Activated T-helper 9 cell treated with anti-CD3 and anti-CD28 coated beads, Interleukin-2, amount 50 U/mL, for 16 hours (primary cell): ENCODE data around the gene TXNDC17.
A peak's percentile ranks its signal among the peaks of the same experiment; 100 is the strongest.
"Not testable (repeated sequence)": the region's sequence is repeated elsewhere in the genome, so short reads cannot be mapped to it uniquely, and the experiment has no call there.

Experiments used
- DNase-seq: peaks from one replicate; pipeline ENCODE4 v3.0.0-alpha.2; 2020; ENCODE audit warnings: low read depth

The TXNDC17 gene

GRCh38 chr17:6637458-6637840 is 3.4 kb upstream of the TXNDC17 start:
- DNase-seq, result no peak

- no peak for DNase-seq
Measured at GRCh38 chr17:6638046-6638908, 2.6 kb upstream of the TXNDC17 start.

DNA sequence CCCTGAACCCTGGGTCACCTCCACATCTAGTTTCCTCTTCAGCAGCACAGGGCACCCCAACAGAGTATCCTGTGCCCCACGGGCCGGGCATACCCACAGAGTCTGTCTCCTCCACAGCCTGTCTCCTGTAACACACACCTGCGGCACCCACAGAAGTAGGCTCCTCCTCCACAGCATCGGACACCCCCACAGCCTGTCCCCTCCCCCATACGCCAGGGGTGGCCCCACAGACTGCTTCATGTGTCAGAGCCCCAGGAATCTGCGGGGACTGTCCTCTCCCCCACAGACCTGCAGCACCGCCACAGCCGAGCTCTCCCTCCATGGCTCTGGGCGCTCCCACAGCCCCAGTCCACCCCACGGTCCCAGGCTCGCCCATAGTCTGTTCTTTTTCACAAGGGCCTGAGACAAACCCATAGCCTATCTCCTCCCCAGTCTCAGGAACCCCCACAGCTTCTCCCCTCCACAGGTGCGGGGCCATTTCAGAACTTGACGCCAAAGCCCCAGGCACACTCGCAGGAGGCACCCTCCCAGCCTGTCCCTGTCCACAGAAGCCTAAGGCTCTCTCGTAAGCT is 1.8 kb upstream of the TXNDC17 start:
- no peak for DNase-seq

- DNase-seq, result no peak
Measured at GRCh38 chr17:6639586-6640535, 999 bp upstream of the TXNDC17 start.

DNA sequence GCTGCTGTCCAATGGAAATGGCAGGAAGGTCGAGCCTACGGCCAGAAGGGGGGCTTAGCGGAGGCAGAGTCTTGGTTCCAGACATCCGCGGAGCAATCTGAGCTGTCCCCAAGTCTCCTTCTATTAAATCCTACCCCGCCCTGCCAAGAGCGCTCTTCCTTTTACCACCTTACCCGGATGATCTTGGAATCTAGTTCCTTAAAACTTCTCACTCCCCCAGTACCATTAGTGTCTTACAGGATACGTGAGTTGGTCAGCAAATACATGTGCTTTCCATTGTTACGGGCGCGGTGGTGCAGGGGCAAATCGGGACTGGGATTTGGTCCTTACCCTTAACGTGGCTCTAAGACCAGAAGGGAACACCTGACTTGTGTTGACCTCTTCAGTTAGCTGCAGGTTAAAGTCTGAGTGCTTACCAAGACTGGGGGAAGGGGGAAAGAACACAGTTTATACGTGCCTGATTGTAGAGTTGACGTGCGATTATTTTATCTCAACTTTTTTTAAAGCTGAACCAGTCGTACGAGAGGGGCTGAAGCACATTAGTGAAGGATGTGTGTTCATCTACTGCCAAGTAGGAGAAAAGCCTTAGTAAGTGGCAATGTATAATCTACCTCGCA is 495 bp downstream of the TXNDC17 start:
- DNase-seq, result no peak

DNA sequence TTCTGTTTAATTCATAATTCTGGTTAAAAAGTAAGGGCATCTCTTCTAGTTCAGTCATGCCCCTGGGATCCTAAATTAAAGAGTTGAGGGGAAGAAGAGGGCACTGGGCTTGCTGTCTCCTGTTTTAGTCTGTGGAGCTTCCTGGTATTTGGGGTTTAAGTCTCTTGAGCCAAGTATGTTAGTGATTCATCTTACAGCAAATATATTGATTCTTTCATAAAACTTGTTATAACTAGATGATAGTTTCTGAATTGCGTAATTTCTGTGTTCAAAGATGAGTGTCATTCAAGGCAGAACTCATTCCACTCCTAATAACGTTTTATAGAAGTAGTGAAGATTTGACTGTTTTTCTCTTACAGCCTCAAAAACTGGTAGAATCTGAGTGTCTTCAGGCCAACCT is 1.7 kb downstream of the TXNDC17 start:
- no peak for DNase-seq

DNA sequence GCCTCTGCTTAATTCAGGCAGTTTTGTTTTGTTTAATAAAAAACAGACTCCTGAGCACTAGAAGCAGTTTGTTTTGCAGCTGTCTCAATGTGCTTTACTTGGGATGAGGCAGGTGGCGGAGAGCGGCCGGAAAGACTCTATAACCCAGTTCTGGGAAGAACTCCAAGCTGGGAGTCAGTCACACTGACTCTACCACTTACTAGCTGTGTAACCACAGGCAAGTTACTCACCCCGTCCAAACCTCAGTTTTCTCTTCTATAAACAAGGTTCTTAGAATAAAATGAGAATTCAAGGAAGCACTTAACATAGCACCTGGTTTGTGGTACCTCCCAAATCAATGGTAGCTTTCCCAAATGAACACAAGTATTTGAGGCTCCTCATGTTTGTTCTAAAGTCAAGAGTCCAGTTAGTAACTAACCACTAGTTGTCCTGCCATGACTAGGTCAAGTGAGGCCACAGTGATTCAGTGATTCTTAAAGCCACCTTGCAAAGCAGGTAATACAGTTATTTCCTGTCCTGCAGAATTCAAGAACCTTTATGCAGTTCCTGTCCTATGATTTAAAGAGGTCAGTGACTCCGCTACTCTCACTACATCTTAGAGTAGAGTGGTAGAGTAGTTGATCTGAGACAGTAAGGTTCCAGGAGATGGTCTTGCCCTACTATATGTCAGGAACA is 2.7 kb downstream of the TXNDC17 start:
- no peak for DNase-seq

GRCh38 chr17:6648181-6648580 is 7.3 kb downstream of the TXNDC17 start:
- no peak for DNase-seq

DNA sequence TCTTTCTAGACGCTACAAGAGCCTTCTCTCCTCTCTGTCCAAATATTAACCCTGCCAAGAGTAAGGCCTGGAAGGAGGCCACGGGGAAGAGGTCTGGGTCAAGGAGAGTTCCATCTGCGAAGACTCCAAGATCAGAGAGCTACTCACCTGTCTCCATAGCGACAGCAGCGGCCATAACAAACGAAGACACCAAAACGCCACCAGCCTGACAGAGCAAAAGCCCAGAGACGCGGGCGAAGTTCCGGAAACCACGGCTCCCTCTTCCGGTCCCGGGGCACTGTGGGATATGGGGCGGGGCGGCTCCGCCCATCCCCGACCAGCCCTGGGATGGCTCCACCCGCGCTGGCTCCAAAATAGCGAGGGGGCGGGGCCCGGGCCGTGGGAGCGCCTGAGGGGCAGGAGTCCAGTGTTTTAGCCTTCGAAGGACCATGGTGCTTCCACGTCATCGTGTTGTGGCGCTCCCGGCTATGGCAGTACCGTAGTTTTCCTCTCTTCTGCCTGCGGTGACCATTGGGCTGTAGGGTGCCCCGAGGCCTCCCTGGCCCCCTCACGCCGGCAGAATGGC is 10.6 kb downstream of the TXNDC17 start, which contains the start of the genes C17orf100 and MED31:
C17orf100 (plus strand) TSS at position 409 of the 565 bp plus-strand sequence; CDS start at position 561, 152 bp downstream.
MED31 (minus strand) TSS at position 252 of the 565 bp plus-strand sequence; CDS start at position 175, 77 bp downstream.
- peak; percentile 92 for DNase-seq

DNA sequence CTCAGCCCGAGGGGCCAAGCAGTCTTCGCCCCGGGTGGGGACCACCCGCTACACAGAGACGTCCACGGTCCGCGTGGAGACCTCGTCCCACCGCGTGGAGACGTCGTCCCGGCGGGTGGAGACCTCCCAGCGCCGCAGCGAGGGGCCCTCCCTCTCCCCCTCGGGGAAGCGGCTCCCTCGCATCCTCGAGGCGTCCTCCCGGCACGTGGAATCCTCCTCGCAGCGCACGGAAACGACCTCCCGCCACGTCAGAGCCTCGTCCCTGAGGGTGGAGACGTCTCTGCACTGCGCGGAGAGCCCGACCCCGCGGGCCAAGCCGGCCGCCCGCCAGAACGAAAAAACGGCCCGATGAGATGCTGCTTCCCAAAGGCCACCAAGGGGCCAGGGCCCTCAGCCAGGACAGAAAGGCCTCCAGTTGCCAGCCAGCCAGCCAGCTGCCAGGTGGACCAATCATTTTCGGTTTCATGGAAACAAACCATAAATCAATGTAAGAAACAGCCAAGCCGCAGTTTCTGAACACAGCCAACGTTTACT is 11.1 kb downstream of the TXNDC17 start:
- no peak for DNase-seq

GRCh38 chr17:6654841-6655731 is 14.2 kb downstream of the TXNDC17 start:
- no peak for DNase-seq

DNA sequence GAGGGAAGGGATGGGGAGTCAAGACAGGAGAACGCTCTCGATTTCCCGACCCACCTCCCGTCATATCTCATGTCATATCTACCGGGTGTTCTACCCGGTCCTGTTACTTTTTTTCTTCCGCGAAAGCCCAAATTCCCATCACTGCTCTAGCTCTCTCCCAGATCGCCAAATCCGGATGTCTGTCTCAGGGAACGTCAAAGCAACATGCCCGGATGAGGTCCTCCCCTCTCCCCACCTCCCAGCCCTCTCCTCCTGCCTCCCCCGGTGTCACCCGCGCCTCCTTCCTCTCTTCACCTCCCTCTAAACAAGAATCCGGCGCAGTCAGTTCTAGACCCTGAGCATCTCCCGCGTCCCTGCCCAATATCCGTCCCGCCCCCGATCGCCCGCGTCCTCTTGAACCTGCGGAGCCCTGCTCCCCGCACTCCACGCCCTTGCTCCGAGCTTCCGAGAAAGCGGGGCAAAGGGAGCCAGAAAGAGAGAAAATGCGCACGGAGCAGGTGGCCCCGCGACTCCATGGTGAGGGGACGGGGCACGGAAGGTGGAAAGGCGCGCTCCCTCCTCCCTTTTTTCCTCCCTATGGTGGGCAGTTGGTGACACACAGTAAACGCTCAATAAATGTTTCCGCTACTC is 15.0 kb downstream of the TXNDC17 start:
- not testable (repeated sequence) for DNase-seq

- peak; percentile 49 for DNase-seq
Measured at GRCh38 chr17:6656797-6657632, 16.2 kb downstream of the TXNDC17 start.

DNA sequence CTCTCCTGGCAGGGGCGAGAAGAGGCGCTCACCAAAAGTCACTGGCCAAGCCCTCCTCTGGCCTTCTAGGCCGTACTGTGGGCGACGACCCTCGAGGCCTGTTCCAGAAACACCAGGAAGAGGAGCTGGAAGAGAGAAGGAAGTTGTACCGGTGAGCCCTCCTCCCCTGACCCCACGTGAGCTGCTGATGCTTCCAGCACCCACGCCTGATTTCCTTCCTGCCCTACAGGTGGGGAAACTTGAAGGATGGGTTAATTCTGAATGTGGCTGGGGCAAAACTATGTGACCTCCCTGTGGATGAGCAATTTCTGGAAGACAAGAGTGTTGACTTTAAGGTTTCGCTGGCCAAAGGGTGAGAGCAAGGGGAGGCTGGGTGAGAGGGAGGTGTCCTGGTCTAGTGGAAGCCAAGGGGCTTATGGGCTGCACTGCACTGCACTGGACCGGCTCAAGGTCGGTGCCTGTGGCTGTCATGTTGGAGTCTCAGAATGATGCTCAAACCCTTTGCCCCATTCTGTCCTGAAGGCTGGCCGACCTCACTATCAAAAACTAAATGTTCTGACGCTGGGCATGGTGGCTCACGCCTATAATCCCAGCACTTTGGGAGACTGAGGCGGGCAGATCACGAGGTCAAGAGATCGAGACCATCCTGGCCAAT is 16.9 kb downstream of the TXNDC17 start:
- no peak for DNase-seq

- not testable (repeated sequence) for DNase-seq
Measured at GRCh38 chr17:6658411-6658810, 17.6 kb downstream of the TXNDC17 start.

- DNase-seq, result no peak
Measured at GRCh38 chr17:6660101-6660500, 19.2 kb downstream of the TXNDC17 start.

DNA sequence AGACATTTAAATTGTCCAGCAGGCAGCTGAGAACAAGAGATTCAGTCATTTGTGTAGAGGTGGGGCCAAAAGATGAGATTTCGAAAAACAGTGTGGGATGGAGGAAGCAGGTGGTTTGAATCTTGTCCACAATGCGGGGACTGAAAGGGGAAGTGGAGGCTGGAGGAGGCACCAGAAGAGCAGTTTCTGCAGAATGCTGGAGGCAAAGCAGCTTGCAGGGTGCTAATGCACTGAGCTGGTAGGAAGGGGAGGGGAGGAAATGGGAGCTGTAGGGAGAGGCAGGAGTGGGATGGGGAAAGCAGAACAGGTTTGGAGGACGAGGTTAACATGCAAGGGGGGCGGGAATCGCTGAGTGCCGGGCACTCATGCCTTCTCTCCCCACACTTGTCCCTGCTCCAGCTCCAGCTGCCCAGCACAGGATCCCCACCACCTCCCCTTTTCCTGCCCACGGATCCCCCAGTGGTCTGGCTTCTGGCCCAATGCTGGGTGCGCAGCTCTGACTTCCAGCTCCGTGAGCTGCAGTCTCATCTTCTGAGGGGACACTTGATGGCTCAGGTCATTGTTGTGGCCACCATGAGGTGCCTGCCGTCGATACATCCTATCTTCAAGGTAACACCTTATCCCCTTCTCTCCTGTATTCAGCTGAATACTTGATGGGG is 20.1 kb downstream of the TXNDC17 start:
- DNase-seq, result no peak
